GM12878 (cell line): Measurements from ENCODE around the gene QSOX1. TPM values are rescaled to one million over a fixed set of nuclear protein-coding genes. Genes with fewer than 3 reads are reported as not detected.

Source experiments
- ASH2L ChIP-seq: fragments of 300-600, 200-600 bp; sonication (generic); IDR thresholded peaks from 2 replicates; pipeline ENCODE4 v1.6.1; 2017; ENCODE audit warnings: low read depth, mild to moderate bottlenecking, borderline replicate concordance
- CTCF ChIP-seq, 3 experiments: IDR thresholded peaks in 2 of 3; conservative IDR thresholded peaks in 1 of 3; 2 replicates each; pipeline ENCODE4 v1.5.1; 2011; ENCODE audit warnings: low read depth in 3 of 3, low read length in 3 of 3, mild to moderate bottlenecking in 3 of 3, control low read depth in 2 of 3, moderate library complexity in 2 of 3, inconsistent platforms in 1 of 3, mixed read lengths in 1 of 3; ENCODE audit not compliant: control insufficient read depth in 2 of 3, insufficient read depth in 1 of 3; ENCODE audit errors: extremely low read depth in 1 of 3
- FOS ChIP-seq: IDR thresholded peaks from 3 replicates; pipeline ENCODE4 v1.6.1; 2011; ENCODE audit warnings: borderline replicate concordance; ENCODE audit not compliant: insufficient read length; ENCODE audit errors: extremely low read depth
- FOXK2 ChIP-seq: fragments of 450-650 bp; IDR thresholded peaks from 2 replicates; pipeline ENCODE4 v1.6.1; 2017; ENCODE audit warnings: mild to moderate bottlenecking, moderate library complexity
- GABPA ChIP-seq: IDR thresholded peaks from 2 replicates; pipeline ENCODE4 v1.6.1; 2014; ENCODE audit warnings: antibody characterized with exemption, low read depth, mild to moderate bottlenecking, inconsistent platforms
- HDAC6 ChIP-seq: fragments of 200-600 bp; sonication (generic); IDR thresholded peaks from one replicate; pipeline ENCODE4 v1.8.0; 2017; ENCODE audit warnings: antibody characterized with exemption; ENCODE audit not compliant: unreplicated experiment
- JUNB ChIP-seq: IDR thresholded peaks from 2 replicates; pipeline ENCODE4 v1.6.1; 2016; ENCODE audit warnings: antibody characterized with exemption, mild to moderate bottlenecking
- KLF5 ChIP-seq: fragments of 450-650 bp; IDR thresholded peaks from 2 replicates; pipeline ENCODE4 v1.6.1; 2014; ENCODE audit warnings: mild to moderate bottlenecking; ENCODE audit not compliant: partially characterized antibody
- MXI1 ChIP-seq: fragments of 150-350 bp; IDR thresholded peaks from 2 replicates; pipeline ENCODE4 v1.6.1; 2011; ENCODE audit warnings: low read depth, mild to moderate bottlenecking, inconsistent platforms, low read length, improper control_type of control experiment
- NFYA ChIP-seq: IDR thresholded peaks from 2 replicates; pipeline ENCODE4 v1.6.1; 2011; ENCODE audit warnings: low read depth, mild to moderate bottlenecking, low read length, improper control_type of control experiment, borderline replicate concordance
- PAX5 ChIP-seq: IDR thresholded peaks from 2 replicates; pipeline ENCODE4 v1.6.1; 2011; ENCODE audit warnings: low read depth, low read length, borderline replicate concordance
- POLR2A ChIP-seq: IDR thresholded peaks from 2 replicates; pipeline ENCODE4 v1.6.1; 2011; ENCODE audit warnings: low read depth, mild to moderate bottlenecking, low read length
- POU2F2 ChIP-seq: IDR thresholded peaks from 3 replicates; pipeline ENCODE4 v1.6.1; 2011; ENCODE audit warnings: low read depth, mild to moderate bottlenecking, low read length, borderline replicate concordance
- REST ChIP-seq: IDR thresholded peaks from 2 replicates; pipeline ENCODE4 v1.6.1; 2012; ENCODE audit warnings: mild to moderate bottlenecking, low read depth, low read length
- SMC3 ChIP-seq: IDR thresholded peaks from 2 replicates; pipeline ENCODE4 v1.6.1; 2011; ENCODE audit warnings: low read length, improper control_type of control experiment, borderline replicate concordance
- USF2 ChIP-seq: IDR thresholded peaks from 2 replicates; pipeline ENCODE4 v1.6.1; 2011; ENCODE audit warnings: low read depth, low read length, improper control_type of control experiment, borderline replicate concordance
- YY1 ChIP-seq: IDR thresholded peaks from 2 replicates; pipeline ENCODE4 v1.6.1; 2011; ENCODE audit warnings: low read depth, mild to moderate bottlenecking, low read length
- ZBTB4 ChIP-seq: fragments of 450-650 bp; formaldehyde crosslinking; IDR thresholded peaks from 2 replicates; pipeline ENCODE4 v1.4.0; 2022; ENCODE audit warnings: mild to moderate bottlenecking, moderate library complexity
- ZNF274 ChIP-seq: IDR thresholded peaks from one replicate; pipeline ENCODE4 v1.8.0; 2011; ENCODE audit not compliant: insufficient read length, insufficient read depth
- polyA plus RNA-seq, 11 experiments: library from polyadenylated mRNA; depleted of rRNA in 4 of 11; unstranded in 6 of 11; stranded (reverse) in 5 of 11; fragments of >200 nt; fragmentation: Nextera tagmentation in 4 of 11; fragmentation: Illumina TruSeq in 1 of 11; extraction: Ambion mirVana in 4 of 11; extraction: Trizol in 1 of 11; gene quantifications; 1 replicate in 1 of 11; 2 replicates in 10 of 11; pipeline versions ENCODE4 v1.2.1 to v1.2.3, GENCODE V29; 2011 to 2016; ENCODE audit warnings: inconsistent platforms in 2 of 11, missing spikeins in 2 of 11, low read depth in 1 of 11
- total RNA-seq, 4 experiments: library from RNA; depleted of rRNA in 3 of 4; stranded (reverse); fragments of >200 nt in 3 of 4; fragmentation: Illumina TruSeq in 1 of 4; extraction: Trizol in 1 of 4; gene quantifications; 2 replicates each; pipeline versions ENCODE4 v1.2.1 to v1.2.3, GENCODE V29; 2013 to 2021

The QSOX1 gene
- total and polyA plus RNA-seq, 10 of the 15 experiments (the other 5 are each of a cell fraction or from before 2014, with no cell fraction given) = 1.8 to 31.3 (median 11.2) TPM

GRCh38 chr1:180154325-180155181 lies at the start of gene QSOX1 (continued):
- TF ChIP-seq ZBTB4 (no peak), NFYA (no peak), FOXK2 (no peak), YY1 (peak; percentile 42; the same call in 1 of the 2 replicates), MXI1 (no peak; the same call in 1 of the 2 replicates), GABPA (0 out of 2 replicates have a peak, but pooled peaks have one; percentile 54), FOS (no peak), ZNF274 (no peak), USF2 (no peak; the same call in 1 of the 2 replicates), KLF5 (peak; percentile 26), SMC3 (no peak), PAX5 (peak; percentile 24; the same call in 1 of the 2 replicates), POU2F2 (0 out of 3 replicates have a peak, but pooled peaks have one; percentile 49), POLR2A (peak; percentile 97), JUNB (no peak), ASH2L (no peak), CTCF (IDR thresholded peaks at IDR 0.05 in 2 of 3, conservative IDR thresholded peaks at IDR 0.05 in 1 of 3; ENCODE audit: control insufficient read depth in 2 of 3, extremely low read depth in 1 of 3, insufficient read depth in 1 of 3, low read depth in 3 of 3, low read length in 3 of 3) (peak in 2 of 3 experiments; percentile 3 to 12; a peak in 3 of 6 replicates), REST (no peak), HDAC6 (no peak)
